22Rv1 (cell line): ENCODE results near the gene FAXDC2.

Experiments used
- CTCF ChIP-seq: fragments of 450-650 bp; IDR thresholded peaks from 2 replicates; pipeline ENCODE4 v1.5.1; 2017; ENCODE audit warnings: mild to moderate bottlenecking
- ZFX ChIP-seq: fragments of 450-650 bp; IDR thresholded peaks from 2 replicates; pipeline ENCODE4 v1.6.1; 2017; ENCODE audit warnings: antibody characterized with exemption, borderline replicate concordance

GRCh38 chr5:154840435-154841272 is 9.7 kb downstream of the FAXDC2 start:
- TF ChIP-seq CTCF (no peak), ZFX (no peak)
